GM23338 (cell line): Measurements from ENCODE around the gene TPP1. TPM values are rescaled to one million over a fixed set of nuclear protein-coding genes. Genes with fewer than 3 reads are reported as not detected.

ENCODE experiments used
- ATAC-seq: fragments of 200-7000 bp; cut with Tn5 transposase; 3 replicates; pipeline ENCODE4 v1.9.1; 2020
- DNase-seq: peaks from one replicate; pipeline ENCODE4 v3.0.0-alpha.2; 2015; ENCODE audit warnings: low spot score
- H2AFZ ChIP-seq: fragments of 200-600 bp; sonication (generic); 2 replicates; pipeline ENCODE4 v1.8.0; 2016; ENCODE audit warnings: antibody characterized with exemption, mild to moderate bottlenecking, moderate library complexity
- H3F3A ChIP-seq: fragments of 200-600 bp; sonication (generic); replicated peaks from 2 replicates; pipeline ENCODE4 v1.8.0; 2017; ENCODE audit warnings: antibody characterized with exemption, mixed run types, low read depth
- H3K27ac ChIP-seq: fragments of 200-600 bp; sonication (generic); 2 replicates; pipeline ENCODE4 v1.6.1; 2016; ENCODE audit warnings: low read depth
- H3K27me3 ChIP-seq: fragments of 200-600 bp; sonication (generic); 2 replicates; pipeline ENCODE4 v1.8.0; 2016; ENCODE audit warnings: mild to moderate bottlenecking, mixed run types, moderate library complexity; ENCODE audit not compliant: insufficient read depth
- H3K36me3 ChIP-seq: fragments of 200-600 bp; sonication (generic); 2 replicates; pipeline ENCODE4 v1.8.0; 2016; ENCODE audit warnings: mild to moderate bottlenecking; ENCODE audit not compliant: insufficient read depth
- H3K4me1 ChIP-seq: fragments of 200-600 bp; sonication (generic); 2 replicates; pipeline ENCODE4 v1.8.0; 2016; ENCODE audit warnings: mild to moderate bottlenecking, moderate library complexity; ENCODE audit not compliant: insufficient read depth
- H3K4me2 ChIP-seq: fragments of 200-600 bp; sonication (generic); 2 replicates; pipeline ENCODE4 v1.7.1; 2017; ENCODE audit warnings: mixed run types
- H3K4me3 ChIP-seq: fragments of 200-600 bp; sonication (generic); 2 replicates; pipeline ENCODE4 v1.6.1; 2016; ENCODE audit warnings: mixed run types
- H3K79me2 ChIP-seq: fragments of 200-600 bp; sonication (generic); replicated peaks from 2 replicates; pipeline ENCODE4 v1.8.0; 2017; ENCODE audit warnings: mild to moderate bottlenecking; ENCODE audit not compliant: insufficient read depth
- H3K9me2 ChIP-seq: fragments of 200-600 bp; sonication (generic); 2 replicates; pipeline ENCODE4 v1.8.0; 2017; ENCODE audit not compliant: insufficient read depth
- H4K20me1 ChIP-seq: fragments of 200-600 bp; sonication (generic); replicated peaks from 2 replicates; pipeline ENCODE4 v1.8.0; 2017; ENCODE audit warnings: mild to moderate bottlenecking; ENCODE audit not compliant: insufficient read depth
- H3K27ac Mint-ChIP-seq: 2 replicates; pipeline ENCODE4 v1.8.0; 2020; ENCODE audit warnings: inconsistent platforms, mild to moderate bottlenecking, moderate library complexity, mixed read lengths
- H3K27me3 Mint-ChIP-seq: 3 replicates; pipeline ENCODE4 v1.8.0; 2022; ENCODE audit warnings: low read depth, mild to moderate bottlenecking, moderate library complexity, mixed read lengths, inconsistent platforms; ENCODE audit not compliant: insufficient read depth, poor library complexity
- H3K36me3 Mint-ChIP-seq: 3 replicates; pipeline ENCODE4 v1.8.0; 2021; ENCODE audit warnings: low read depth, mild to moderate bottlenecking, inconsistent platforms, moderate library complexity, mixed read lengths
- H3K4me1 Mint-ChIP-seq: 3 replicates; pipeline ENCODE4 v1.8.0; 2020; ENCODE audit warnings: mild to moderate bottlenecking, inconsistent platforms, mixed read lengths
- H3K4me3 Mint-ChIP-seq: 3 replicates; pipeline ENCODE4 v1.8.0; 2021; ENCODE audit warnings: moderate library complexity, mild to moderate bottlenecking, inconsistent platforms, mixed read lengths
- H3K9me3 Mint-ChIP-seq: 3 replicates; pipeline ENCODE4 v1.8.0; 2020; ENCODE audit warnings: moderate library complexity, mild to moderate bottlenecking, inconsistent platforms, mixed read lengths
- CTCF ChIP-seq, 2 experiments: fragments of 200-600 bp in 1 of 2; sonication (generic) in 1 of 2; conservative IDR thresholded peaks; 2 replicates each; pipeline versions ENCODE4 v1.5.1 to v1.6.1; 2016 to 2017; ENCODE audit warnings: antibody characterized with exemption in 2 of 2, low read depth in 2 of 2, mild to moderate bottlenecking in 2 of 2, moderate library complexity in 1 of 2
- ETS1 ChIP-seq: IDR thresholded peaks from 2 replicates; pipeline ENCODE4 v1.6.1; 2016; ENCODE audit warnings: antibody characterized with exemption
- EZH2 ChIP-seq: fragments of 200-600 bp; sonication (generic); IDR thresholded peaks from one replicate; pipeline ENCODE4 v1.8.0; 2017; ENCODE audit warnings: antibody characterized with exemption, mild to moderate bottlenecking, low read depth; ENCODE audit not compliant: unreplicated experiment
- EZH2phosphoT487 ChIP-seq: fragments of 200-600 bp; sonication (generic); IDR thresholded peaks from one replicate; pipeline ENCODE4 v1.8.1; 2018; ENCODE audit warnings: antibody characterized with exemption; ENCODE audit not compliant: unreplicated experiment
- JUNB ChIP-seq: IDR thresholded peaks from one replicate; pipeline ENCODE4 v1.6.1; 2016; ENCODE audit warnings: antibody characterized with exemption; ENCODE audit not compliant: unreplicated experiment
- NANOG ChIP-seq: IDR thresholded peaks from 2 replicates; pipeline ENCODE4 v1.6.1; 2016; ENCODE audit warnings: antibody characterized with exemption, borderline replicate concordance
- POLR2AphosphoS5 ChIP-seq: IDR thresholded peaks from 2 replicates; pipeline ENCODE4 v1.6.1; 2016; ENCODE audit warnings: antibody characterized with exemption, low read depth
- STAT1 ChIP-seq: IDR thresholded peaks from one replicate; pipeline ENCODE4 v1.6.1; 2016; ENCODE audit warnings: antibody characterized with exemption; ENCODE audit not compliant: unreplicated experiment
- ZNF114 ChIP-seq: fragments of 250-450 bp; sonication (Bioruptor Pico); IDR thresholded peaks from 2 replicates; pipeline ENCODE4 v1.5.0; 2020; ENCODE audit warnings: mild to moderate bottlenecking, moderate library complexity
- polyA plus RNA-seq: library from polyadenylated mRNA; unstranded; fragments of >200 nt; fragmentation: Nextera tagmentation; extraction: Ambion mirVana; gene quantifications from 2 replicates; pipeline ENCODE4 v1.2.1, GENCODE V29; 2016
- total RNA-seq: library from RNA; depleted of rRNA; stranded (reverse); fragments of >200 nt; shearing (Covaris generic); gene quantifications from 2 replicates; pipeline ENCODE4 v1.2.3, GENCODE V29; 2014
- TF ChIP-seq, protein P1 (sequence below): IDR thresholded peaks from one replicate; pipeline ENCODE4 v1.6.1; 2018; ENCODE audit warnings: antibody characterized with exemption; ENCODE audit not compliant: unreplicated experiment
- TF ChIP-seq, protein P2 (sequence below): fragments of 250-450 bp; sonication (Bioruptor Pico); IDR thresholded peaks from 2 replicates; pipeline ENCODE4 v1.5.0; 2020; ENCODE audit warnings: mild to moderate bottlenecking, moderate library complexity

Gene TPP1
- total and polyA plus RNA-seq, 2 experiments from 2014 or later: 21.7 to 49.7 TPM

DNA sequence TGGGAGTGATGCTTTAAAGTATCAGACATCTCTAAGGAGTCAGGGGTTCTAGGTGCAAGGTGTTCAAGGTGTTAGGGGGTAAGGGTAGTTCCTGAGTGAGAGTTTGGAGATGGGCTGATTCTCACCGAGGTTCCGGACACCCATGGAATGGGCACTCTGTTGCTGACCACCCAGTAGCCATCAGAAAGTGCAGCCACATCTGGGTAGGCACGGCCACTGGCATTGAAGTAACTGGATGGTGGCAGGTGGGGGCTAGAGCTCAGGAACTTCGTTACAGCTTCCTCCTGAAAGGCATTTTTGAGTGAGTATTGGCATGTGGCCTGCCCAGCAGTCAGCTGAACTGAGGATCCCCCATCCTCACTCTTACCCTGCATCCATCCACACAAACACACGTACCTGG is 4.2 kb downstream of the TPP1 start (continued):
- TF ChIP-seq, protein P1, sequence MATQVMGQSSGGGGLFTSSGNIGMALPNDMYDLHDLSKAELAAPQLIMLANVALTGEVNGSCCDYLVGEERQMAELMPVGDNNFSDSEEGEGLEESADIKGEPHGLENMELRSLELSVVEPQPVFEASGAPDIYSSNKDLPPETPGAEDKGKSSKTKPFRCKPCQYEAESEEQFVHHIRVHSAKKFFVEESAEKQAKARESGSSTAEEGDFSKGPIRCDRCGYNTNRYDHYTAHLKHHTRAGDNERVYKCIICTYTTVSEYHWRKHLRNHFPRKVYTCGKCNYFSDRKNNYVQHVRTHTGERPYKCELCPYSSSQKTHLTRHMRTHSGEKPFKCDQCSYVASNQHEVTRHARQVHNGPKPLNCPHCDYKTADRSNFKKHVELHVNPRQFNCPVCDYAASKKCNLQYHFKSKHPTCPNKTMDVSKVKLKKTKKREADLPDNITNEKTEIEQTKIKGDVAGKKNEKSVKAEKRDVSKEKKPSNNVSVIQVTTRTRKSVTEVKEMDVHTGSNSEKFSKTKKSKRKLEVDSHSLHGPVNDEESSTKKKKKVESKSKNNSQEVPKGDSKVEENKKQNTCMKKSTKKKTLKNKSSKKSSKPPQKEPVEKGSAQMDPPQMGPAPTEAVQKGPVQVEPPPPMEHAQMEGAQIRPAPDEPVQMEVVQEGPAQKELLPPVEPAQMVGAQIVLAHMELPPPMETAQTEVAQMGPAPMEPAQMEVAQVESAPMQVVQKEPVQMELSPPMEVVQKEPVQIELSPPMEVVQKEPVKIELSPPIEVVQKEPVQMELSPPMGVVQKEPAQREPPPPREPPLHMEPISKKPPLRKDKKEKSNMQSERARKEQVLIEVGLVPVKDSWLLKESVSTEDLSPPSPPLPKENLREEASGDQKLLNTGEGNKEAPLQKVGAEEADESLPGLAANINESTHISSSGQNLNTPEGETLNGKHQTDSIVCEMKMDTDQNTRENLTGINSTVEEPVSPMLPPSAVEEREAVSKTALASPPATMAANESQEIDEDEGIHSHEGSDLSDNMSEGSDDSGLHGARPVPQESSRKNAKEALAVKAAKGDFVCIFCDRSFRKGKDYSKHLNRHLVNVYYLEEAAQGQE: no peak
- TF ChIP-seq ZNF114 (CRISPR knock-in tag) (no peak), POLR2AphosphoS5 (no peak), JUNB (no peak), NANOG (no peak), STAT1 (no peak), CTCF (conservative IDR thresholded peaks at IDR 0.05; ENCODE audit: low read depth in 2 of 2) (no peak), EZH2phosphoT487 (no peak), ETS1 (no peak)

DNA sequence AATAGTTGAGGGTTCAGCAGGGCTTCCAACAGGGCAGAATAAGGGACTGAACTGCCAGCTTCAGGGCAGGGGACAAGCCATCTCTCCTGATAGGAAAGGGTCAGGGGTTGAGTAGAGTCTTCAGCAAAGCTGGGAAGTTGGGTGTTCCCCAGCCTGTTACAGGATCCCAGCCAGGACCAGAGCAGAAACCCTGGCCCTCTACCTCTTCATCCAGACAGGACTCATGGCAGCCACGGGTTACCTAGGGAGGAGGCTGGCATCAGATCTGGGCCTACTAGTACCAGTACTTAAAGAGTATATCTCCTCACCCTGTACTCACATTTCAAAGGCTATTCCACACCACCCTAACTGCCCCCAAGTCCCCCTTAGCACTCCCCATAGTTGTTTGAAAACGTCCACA is 4.8 kb downstream of the TPP1 start:
- H3K27ac Mint-ChIP-seq: no peak overlapping the region
- peaks cover 16% of the 10 kb centered on the region for H3K4me1 ChIP-seq

More for the DNA sequence above, 4.8 kb downstream of the TPP1 start:
- Mint-ChIP-seq H3K36me3 (peaks cover 25% of the 10 kb centered on the region), H3K4me1 (peaks cover 5% of the 10 kb centered on the region), H3K27me3 (peaks cover 20% of the 10 kb centered on the region), H3K4me3 (no peak overlapping the region), H3K9me3 (no peaks in the 10 kb centered on the region)
- H3K79me2 ChIP-seq: peaks cover 21% of the 10 kb centered on the region
- ATAC-seq (no peak), DNase-seq (no peak)
- TF ChIP-seq, protein P2, sequence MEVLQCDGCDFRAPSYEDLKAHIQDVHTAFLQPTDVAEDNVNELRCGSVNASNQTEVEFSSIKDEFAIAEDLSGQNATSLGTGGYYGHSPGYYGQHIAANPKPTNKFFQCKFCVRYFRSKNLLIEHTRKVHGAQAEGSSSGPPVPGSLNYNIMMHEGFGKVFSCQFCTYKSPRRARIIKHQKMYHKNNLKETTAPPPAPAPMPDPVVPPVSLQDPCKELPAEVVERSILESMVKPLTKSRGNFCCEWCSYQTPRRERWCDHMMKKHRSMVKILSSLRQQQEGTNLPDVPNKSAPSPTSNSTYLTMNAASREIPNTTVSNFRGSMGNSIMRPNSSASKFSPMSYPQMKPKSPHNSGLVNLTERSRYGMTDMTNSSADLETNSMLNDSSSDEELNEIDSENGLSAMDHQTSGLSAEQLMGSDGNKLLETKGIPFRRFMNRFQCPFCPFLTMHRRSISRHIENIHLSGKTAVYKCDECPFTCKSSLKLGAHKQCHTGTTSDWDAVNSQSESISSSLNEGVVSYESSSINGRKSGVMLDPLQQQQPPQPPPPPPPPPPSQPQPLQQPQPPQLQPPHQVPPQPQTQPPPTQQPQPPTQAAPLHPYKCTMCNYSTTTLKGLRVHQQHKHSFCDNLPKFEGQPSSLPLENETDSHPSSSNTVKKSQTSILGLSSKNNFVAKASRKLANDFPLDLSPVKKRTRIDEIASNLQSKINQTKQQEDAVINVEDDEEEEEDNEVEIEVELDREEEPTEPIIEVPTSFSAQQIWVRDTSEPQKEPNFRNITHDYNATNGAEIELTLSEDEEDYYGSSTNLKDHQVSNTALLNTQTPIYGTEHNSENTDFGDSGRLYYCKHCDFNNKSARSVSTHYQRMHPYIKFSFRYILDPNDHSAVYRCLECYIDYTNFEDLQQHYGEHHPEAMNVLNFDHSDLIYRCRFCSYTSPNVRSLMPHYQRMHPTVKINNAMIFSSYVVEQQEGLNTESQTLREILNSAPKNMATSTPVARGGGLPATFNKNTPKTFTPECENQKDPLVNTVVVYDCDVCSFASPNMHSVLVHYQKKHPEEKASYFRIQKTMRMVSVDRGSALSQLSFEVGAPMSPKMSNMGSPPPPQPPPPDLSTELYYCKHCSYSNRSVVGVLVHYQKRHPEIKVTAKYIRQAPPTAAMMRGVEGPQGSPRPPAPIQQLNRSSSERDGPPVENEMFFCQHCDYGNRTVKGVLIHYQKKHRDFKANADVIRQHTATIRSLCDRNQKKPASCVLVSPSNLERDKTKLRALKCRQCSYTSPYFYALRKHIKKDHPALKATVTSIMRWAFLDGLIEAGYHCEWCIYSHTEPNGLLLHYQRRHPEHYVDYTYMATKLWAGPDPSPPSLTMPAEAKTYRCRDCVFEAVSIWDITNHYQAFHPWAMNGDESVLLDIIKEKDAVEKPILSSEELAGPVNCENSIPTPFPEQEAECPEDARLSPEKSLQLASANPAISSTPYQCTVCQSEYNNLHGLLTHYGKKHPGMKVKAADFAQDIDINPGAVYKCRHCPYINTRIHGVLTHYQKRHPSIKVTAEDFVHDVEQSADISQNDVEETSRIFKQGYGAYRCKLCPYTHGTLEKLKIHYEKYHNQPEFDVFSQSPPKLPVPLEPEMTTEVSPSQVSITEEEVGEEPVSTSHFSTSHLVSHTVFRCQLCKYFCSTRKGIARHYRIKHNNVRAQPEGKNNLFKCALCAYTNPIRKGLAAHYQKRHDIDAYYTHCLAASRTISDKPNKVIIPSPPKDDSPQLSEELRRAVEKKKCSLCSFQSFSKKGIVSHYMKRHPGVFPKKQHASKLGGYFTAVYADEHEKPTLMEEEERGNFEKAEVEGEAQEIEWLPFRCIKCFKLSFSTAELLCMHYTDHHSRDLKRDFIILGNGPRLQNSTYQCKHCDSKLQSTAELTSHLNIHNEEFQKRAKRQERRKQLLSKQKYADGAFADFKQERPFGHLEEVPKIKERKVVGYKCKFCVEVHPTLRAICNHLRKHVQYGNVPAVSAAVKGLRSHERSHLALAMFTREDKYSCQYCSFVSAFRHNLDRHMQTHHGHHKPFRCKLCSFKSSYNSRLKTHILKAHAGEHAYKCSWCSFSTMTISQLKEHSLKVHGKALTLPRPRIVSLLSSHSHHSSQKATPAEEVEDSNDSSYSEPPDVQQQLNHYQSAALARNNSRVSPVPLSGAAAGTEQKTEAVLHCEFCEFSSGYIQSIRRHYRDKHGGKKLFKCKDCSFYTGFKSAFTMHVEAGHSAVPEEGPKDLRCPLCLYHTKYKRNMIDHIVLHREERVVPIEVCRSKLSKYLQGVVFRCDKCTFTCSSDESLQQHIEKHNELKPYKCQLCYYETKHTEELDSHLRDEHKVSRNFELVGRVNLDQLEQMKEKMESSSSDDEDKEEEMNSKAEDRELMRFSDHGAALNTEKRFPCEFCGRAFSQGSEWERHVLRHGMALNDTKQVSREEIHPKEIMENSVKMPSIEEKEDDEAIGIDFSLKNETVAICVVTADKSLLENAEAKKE: no peak
- TF ChIP-seq NANOG (no peak), EZH2 (no peak), POLR2AphosphoS5 (no peak)
- H3K27ac ChIP-seq: no peak overlapping the region
- H3K36me3 ChIP-seq: peaks cover 18% of the 10 kb centered on the region
- H4K20me1 ChIP-seq: no peaks in the 10 kb centered on the region; the same call in 1 of the 2 replicates
- H3K27me3 ChIP-seq: no peaks in the 10 kb centered on the region
- H3F3A ChIP-seq: no peaks in the 10 kb centered on the region; the same call in 1 of the 2 replicates
- H3K4me3 ChIP-seq: no peak overlapping the region
- H3K4me2 ChIP-seq: no peak overlapping the region
- no peaks in the 10 kb centered on the region for H3K9me2 ChIP-seq
- H2AFZ ChIP-seq: no peak overlapping the region
